Dedifferentiated amniotic fluid mesenchymal stem cell (primary cell): Measurements from ENCODE around the gene THRSP.
"Not testable (repeated sequence)": the region's sequence is repeated elsewhere in the genome, so short reads cannot be mapped to it uniquely, and the experiment has no call there.

Experiments
- DNase-seq: peaks from one replicate; pipeline ENCODE4 v3.0.0-alpha.2; 2016; ENCODE audit errors: extremely low spot score

Gene THRSP

GRCh38 chr11:78066471-78066870 is 2.8 kb downstream of the THRSP start:
- no peak for DNase-seq

GRCh38 chr11:78067704-78068103 is 4.0 kb downstream of the THRSP start:
- DNase-seq: no peak

GRCh38 chr11:78069465-78069864 is 5.8 kb downstream of the THRSP start:
- DNase-seq: no peak

GRCh38 chr11:78070621-78071020 is 7.0 kb downstream of the THRSP start:
- no peak for DNase-seq

DNA sequence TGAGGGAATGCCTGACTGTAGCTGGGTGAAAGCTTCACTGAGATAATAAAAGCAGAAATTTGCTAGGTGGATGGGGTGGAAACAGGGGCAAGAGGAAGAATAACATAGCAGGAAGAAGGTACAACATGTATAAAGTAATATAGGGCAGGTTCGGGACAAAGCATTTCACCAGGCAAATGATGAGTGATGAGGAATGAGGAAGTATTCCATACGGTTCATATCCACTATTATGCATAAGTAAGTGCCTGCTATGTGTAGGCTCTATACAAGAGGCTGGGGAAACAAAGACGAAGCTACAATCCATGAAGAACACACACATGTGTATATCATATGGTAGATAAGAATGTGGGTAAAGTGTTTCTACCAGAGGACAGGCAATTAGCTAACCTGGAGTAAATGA is 8.1 kb downstream of the THRSP start:
- DNase-seq: no peak

GRCh38 chr11:78072455-78072854 is 8.8 kb downstream of the THRSP start:
- no peak for DNase-seq

GRCh38 chr11:78074756-78075155 is 11.1 kb downstream of the THRSP start:
- no peak for DNase-seq

DNA sequence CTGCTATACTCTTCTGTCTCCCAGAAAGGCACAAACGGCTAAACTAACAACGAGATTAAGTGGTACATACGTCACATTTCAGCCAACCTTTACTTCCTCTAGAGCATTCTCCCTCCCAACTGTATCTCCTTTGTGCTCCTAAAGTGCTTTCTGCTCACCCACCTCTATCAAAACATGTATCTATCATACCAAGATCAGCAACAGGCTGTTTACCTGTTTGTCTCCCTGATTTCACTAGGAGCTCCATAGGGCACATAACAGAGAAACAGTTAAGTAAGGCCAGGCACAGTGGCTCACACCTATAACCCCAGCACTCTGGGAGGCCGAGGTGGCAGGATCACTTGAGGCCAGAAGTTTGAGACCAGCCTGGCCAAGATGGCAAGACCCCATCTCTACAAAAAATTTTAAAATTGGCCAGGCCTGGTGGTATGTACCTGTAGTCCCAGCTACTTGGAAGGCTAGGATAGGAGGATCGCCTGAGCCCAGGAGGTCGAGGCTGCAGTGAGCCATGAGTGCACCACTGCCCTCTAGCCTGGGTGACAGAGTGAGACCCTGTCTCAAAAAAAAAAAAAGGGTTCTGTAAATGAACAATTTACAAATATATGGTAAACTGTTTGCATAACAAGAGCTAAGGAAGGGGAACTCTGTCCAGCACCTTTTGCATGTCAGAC is 13.2 kb downstream of the THRSP start:
- DNase-seq: no peak

GRCh38 chr11:78077592-78077991 is 13.9 kb downstream of the THRSP start:
- not testable (repeated sequence) for DNase-seq

GRCh38 chr11:78078218-78079167 is 14.8 kb downstream of the THRSP start:
- DNase-seq: no peak

DNA sequence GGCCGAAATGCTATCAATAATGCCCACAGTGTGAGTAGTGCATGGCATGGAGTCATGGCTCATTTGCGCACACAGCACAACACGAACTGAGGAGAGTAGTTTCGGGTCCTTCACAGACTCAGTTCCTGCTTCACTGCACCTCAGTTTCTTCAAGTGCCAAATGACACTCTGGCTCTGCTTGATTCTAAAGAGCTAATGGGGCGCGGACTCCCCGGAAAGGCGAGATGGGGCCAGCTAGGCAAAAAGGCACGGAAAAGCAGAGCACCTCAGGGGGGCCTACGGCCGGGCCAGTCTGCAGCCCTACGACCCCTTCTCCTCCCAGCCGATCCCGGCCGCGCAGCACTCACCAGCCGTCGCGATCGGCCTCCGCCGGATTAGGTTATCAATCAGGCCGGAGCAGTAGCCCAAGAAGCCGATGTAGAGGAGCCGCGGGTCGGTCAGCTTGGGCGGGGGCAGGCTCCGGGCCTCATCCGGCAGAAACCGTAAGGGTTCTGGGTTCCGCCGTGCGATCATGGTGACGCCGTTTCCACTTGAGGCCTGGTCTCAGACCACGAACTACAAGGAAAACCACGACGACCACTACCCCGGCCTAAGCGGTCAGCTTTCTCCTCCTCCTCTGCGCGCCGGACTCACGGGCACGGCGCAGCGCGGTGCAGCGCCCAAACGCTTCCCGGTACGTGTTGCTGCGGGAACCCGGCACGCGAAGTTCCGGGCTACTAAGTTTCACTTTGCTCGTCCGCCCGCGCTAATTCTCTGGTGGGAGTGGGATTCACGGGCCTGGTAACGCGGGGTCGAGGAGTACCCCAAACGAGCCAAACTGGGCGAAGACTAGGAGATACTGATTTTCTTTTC is 15.8 kb downstream of the THRSP start, which contains the start of gene NDUFC2:
Gene NDUFC2 (minus strand): TSS at position 631 of the 852 bp plus-strand sequence. CDS start 118 bp downstream, at position 513.
- peak; percentile 76 for DNase-seq

- DNase-seq: no peak
Observed at GRCh38 chr11:78080084-78080817, 16.6 kb downstream of the THRSP start.

- DNase-seq: no peak
Observed at GRCh38 chr11:78080818-78081495, 17.3 kb downstream of the THRSP start.

GRCh38 chr11:78081583-78081982 is 17.9 kb downstream of the THRSP start:
- no peak for DNase-seq

DNA sequence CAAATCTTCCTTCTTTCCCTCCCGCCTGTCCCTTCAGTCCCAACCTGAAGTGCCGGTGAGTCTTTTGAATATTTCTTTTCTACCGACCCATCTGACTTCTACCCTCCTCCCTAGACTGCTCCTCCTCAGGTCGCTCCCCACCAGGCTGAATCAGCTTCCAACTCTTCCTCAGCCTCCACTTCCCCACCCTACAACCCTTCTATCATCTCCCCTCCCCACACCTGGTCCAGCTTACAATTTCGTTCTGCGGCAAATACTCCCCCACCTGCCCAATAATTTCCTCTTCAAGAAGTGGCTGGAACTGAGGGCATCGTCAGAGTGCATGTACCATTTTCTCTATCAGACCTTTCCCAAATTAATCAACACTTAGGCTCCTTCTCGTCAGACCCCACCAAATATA is 18.5 kb downstream of the THRSP start:
- DNase-seq: no peak

- DNase-seq: no peak
Observed at GRCh38 chr11:78083021-78083420, 19.4 kb downstream of the THRSP start.

DNA sequence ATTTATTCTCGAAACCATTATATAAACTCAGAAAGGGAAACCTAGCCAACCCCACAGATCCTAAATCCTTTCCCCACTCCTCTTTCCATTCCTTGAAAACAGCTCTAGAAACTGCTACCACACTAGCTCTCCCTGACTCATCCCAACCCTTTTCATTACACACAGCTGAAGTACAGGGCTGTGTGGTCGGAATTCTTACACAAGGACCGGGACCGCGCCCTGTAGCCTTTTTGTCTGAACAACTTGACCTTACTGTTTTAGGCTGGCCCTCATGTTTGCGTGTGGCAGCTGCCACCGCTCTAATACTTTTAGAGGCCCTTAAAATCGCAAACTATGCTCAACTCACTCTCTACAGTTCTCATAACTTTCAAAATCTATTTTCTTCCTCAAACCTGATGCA is 20.8 kb downstream of the THRSP start:
- not testable (repeated sequence) for DNase-seq

GRCh38 chr11:78085972-78086371 is 22.3 kb downstream of the THRSP start:
- no peak for DNase-seq

DNA sequence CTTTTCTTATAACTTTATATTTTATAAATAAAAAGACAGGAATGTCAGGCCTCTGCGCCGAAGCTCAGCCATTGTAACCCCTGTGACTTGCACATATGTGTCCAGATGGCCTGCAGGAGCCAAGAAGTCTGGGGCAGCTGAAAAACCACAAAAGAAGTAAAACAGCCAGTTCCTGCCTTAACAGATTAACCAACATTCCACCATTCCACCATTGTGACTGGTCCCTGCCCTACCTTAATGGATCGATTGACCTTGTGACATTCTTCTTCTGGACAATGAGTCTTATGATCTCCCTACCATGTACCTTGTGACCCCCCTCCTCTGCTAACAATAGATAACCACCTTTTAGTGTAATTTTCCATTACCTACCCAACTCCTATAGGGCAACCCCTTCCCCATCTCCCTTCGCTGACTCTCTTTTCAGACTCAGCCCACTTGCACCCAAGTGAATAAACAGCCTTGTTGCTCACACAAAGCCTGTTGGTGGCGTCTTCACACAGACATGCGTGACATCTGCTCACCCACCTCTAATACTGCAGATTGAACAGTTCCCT is 22.9 kb downstream of the THRSP start:
- DNase-seq: not testable (repeated sequence)

GRCh38 chr11:78094250-78094649 is 30.6 kb downstream of the THRSP start:
- DNase-seq: no peak
